ENCODE measurements around the gene PRPF4.

Gene PRPF4

DNA sequence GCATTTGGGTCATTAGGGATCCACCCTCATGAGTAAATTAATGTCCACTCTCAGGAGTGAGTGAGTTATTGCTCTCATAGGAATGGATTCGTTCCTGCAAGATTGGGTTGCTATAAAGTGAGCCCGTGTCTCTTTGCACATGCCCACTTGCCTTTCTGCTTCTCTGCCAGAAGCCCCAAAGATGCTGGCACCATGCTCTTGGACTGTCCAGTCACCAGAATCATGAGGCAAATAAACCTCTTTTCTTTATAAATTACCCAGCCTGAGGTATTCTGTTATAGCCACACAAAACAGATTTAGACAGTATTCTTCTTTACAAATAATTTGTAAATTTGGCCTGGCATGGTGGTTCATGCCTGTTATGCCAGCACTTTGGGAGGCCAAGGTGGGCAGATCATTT is 24.7 kb upstream of the PRPF4 start:
- no peak overlapping the region for H3K4me3 Mint-ChIP-seq
- H3K9me3 Mint-ChIP-seq: no peaks in the 10 kb centered on the region
- H3K36me3 Mint-ChIP-seq: peaks cover 4 to 6% of the 10 kb centered on the region in 2 donors
- DNase-seq (no peak), ATAC-seq (replicated peaks) (no peak)
- no peaks in the 10 kb centered on the region for H3K27me3 Mint-ChIP-seq
- H3K4me1 Mint-ChIP-seq: peaks cover 3 to 6% of the 10 kb centered on the region in 2 donors
- H3K27ac Mint-ChIP-seq: no peak overlapping the region

DNA sequence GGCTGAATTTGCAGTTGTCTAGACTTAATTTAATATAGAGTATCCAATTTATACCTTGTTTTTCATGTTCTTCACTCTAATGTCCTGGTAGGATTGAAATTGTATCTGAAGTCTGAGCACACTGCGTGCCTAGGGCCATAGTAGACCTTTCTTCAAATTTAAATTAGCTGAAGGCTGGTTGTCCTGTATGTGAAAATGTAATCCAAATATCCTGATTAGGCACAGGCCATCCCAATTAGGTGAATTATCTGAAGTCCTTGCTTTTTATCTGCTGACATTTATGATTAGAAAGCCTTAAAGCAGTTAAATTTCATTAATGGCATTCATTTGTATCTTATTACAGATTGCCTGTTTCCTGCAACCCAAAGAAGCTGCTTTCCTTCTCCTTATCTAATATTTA is 20.5 kb upstream of the PRPF4 start:
- H3K36me3 Mint-ChIP-seq: peaks cover 18 to 24% of the 10 kb centered on the region in 2 donors
- H3K4me1 Mint-ChIP-seq: no peaks in the 10 kb centered on the region
- H3K4me3 Mint-ChIP-seq: no peak overlapping the region
- no peak overlapping the region for H3K27ac Mint-ChIP-seq
- DNase-seq (no peak), ATAC-seq (replicated peaks) (no peak)
- no peaks in the 10 kb centered on the region for H3K27me3 Mint-ChIP-seq
- H3K9me3 Mint-ChIP-seq: no peaks in the 10 kb centered on the region

DNA sequence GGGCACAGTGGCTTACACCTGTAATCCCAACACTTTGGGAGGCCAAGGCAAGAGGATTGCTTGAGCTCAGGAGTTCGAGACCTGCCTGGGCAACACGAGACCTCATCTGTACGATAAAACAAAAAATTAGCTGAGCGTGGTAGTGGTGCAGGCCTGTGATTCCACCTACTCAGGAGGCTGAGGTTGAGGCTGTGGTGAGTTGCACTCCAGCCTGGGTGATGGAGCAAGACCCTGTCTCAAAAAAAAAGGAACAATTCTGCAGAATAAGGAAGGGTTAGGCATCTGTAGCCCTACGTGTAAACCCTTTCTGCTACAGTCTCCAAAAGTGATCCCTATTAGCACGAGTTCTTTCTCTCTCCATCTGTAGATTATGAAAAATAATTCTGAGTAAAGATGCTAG is 20.0 kb upstream of the PRPF4 start:
- ATAC-seq (replicated peaks) (no peak), DNase-seq (no peak)
- H3K9me3 Mint-ChIP-seq: no peaks in the 10 kb centered on the region
- H3K4me3 Mint-ChIP-seq: no peak overlapping the region
- H3K27ac Mint-ChIP-seq: no peak overlapping the region
- H3K4me1 Mint-ChIP-seq: no peaks in the 10 kb centered on the region
- H3K36me3 Mint-ChIP-seq: peaks cover 22 to 28% of the 10 kb centered on the region in 2 donors
- H3K27me3 Mint-ChIP-seq: no peaks in the 10 kb centered on the region

DNA sequence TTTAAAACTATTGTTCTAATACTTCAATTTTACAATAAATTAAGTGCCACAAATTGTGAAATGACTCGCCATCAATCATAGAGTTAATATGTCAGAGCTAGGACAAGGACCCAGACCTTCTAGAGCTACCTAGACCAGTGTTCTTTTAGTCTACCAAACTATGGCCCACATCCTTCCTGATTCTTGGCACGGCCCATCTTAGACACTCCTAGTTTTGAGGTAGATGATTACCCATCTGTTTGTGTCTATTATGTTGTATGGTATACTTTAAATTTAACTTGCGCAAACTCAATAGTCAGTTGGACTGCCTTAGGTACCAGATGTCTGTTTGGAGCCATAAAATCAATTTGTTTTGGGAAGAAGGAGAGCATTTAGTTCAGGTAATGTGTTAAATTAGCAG is 17.6 kb upstream of the PRPF4 start:
- H3K4me3 Mint-ChIP-seq: no peak overlapping the region
- H3K36me3 Mint-ChIP-seq: peaks cover 33 to 39% of the 10 kb centered on the region in 2 donors
- ATAC-seq (replicated peaks): no peak
- no peaks in the 10 kb centered on the region for H3K27me3 Mint-ChIP-seq
- no peaks in the 10 kb centered on the region for H3K4me1 Mint-ChIP-seq
- no peaks in the 10 kb centered on the region for H3K9me3 Mint-ChIP-seq
- no peak for DNase-seq
- H3K27ac Mint-ChIP-seq: no peak overlapping the region

DNA sequence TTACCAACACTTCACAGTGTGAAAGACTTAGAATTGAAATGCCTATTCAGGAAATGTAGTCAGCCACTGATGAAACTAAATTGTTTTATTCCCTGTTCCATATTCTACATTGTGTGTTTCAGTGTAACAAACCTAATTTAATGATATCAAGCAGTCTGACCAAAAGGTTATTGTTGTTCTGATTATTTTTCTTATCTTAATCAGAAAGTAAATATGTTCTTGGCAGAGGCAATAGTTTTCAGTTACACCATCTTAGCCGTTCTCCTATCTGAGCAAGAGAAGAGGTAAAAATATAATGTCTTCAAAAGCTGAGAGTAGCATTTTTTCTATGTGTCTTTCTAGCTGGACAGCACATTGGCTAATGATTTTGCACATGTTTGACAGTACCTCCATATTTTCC is 17.2 kb upstream of the PRPF4 start:
- Mint-ChIP-seq H3K27ac (no peak overlapping the region), H3K4me1 (no peaks in the 10 kb centered on the region), H3K27me3 (no peaks in the 10 kb centered on the region), H3K9me3 (no peaks in the 10 kb centered on the region), H3K36me3 (peaks cover 33 to 41% of the 10 kb centered on the region in 2 donors), H3K4me3 (no peak overlapping the region)
- no peak for DNase-seq
- ATAC-seq (replicated peaks): no peak

DNA sequence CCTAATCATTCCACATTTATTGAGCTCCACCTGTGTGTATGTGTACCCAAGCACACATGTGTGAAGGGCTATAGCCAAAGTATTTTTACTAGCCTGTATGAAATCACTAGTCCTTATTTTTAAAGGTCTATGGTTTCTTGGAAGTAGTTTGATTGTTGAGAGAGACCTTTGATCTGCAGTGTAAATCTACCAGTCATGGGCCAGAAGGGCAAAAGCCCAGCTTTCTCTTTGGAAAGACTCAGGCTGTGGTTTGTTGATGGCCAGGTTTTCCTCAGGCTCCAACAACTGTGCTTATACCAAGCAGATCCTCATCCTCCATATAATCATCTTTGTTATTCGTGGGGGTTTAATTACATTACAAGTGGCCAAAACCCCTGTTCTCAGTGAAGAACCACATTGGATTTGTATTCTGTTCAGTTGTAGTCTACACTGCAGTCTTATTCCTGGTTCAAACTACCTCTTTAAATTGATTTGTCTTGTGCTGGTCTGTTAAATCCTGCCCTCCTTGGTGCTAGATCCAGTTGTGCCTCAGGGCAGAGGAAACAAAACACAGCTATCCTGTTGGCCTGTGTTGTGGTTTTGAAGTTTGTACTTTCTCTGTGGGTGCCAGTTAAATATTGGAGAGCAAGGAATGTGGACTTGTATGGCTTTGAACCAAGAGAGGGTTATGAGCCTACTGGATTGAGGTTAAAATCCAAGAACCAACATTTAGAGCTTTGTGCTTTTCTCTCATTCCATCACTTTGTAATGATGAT is 13.4 kb upstream of the PRPF4 start:
- no peaks in the 10 kb centered on the region for H3K9me3 Mint-ChIP-seq
- no peaks in the 10 kb centered on the region for H3K4me1 Mint-ChIP-seq
- ATAC-seq (replicated peaks): no peak
- peaks cover 40 to 47% of the 10 kb centered on the region in 2 donors for H3K36me3 Mint-ChIP-seq
- no peaks in the 10 kb centered on the region for H3K27me3 Mint-ChIP-seq
- no peak overlapping the region for H3K4me3 Mint-ChIP-seq
- H3K27ac Mint-ChIP-seq: no peak overlapping the region
- DNase-seq: no peak

DNA sequence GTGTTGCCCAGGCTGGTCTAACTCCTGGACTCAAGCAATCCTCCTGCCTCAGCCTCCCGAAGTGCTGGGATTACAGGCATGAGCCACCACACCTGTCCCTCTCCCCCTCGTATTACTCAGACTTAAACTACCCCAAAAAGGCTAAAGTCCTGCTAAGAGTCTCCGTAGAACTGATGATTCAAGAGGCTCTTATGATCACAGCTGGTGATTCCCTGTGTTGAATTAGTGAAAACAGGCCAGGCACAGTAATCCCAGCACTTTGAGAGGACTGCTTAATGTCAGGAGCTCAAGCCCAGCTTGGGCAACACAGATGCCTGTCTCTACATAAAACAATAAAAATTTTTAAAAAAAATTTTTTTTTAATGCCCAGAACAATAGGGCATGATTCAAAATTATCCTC is 9.3 kb upstream of the PRPF4 start:
- no peaks in the 10 kb centered on the region for H3K9me3 Mint-ChIP-seq
- DNase-seq: no peak
- H3K27me3 Mint-ChIP-seq: no peaks in the 10 kb centered on the region
- H3K4me3 Mint-ChIP-seq: no peak overlapping the region
- H3K27ac Mint-ChIP-seq: no peak overlapping the region
- H3K36me3 Mint-ChIP-seq: peaks cover 29 to 47% of the 10 kb centered on the region in 2 donors
- peaks cover 0 to 5% of the 10 kb centered on the region in 2 donors for H3K4me1 Mint-ChIP-seq
- no peak for ATAC-seq (replicated peaks)

DNA sequence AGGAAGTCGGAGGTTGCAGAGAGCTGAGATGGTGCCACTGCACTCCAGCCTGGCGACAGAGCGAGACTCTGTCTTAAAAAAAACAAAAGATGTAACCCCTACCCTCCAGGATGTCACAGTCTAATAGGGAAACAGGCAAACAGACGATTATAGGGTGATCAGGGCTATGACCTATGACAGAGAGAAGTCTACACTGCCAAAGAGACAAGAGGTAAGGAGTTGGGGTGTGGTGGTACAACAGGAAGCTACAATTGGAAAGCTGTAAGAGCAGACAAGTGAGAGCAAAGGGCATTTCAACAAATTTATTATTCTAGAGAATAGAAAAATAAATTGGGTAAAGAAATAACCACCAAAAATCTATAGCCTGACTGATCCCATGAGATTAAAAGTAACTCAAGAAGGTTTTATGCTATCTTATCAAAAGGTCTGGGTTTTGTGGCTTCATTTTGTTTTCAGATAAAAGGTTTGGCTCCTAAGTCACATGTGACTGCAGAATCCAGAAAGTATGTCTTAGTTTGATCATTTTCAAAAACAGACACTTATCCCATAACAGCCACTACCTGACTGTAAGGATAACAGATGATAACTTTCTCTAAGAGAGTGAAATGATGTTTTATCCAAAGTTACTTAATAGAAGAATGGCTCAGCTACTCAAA is 7.4 kb upstream of the PRPF4 start:
- Mint-ChIP-seq H3K4me3 (no peak overlapping the region), H3K27ac (peak overlapping the region; percentile 65), H3K27me3 (no peaks in the 10 kb centered on the region), H3K9me3 (no peaks in the 10 kb centered on the region), H3K4me1 (peaks cover 0 to 5% of the 10 kb centered on the region in 2 donors), H3K36me3 (peaks cover 26 to 40% of the 10 kb centered on the region in 2 donors)
- no peak for DNase-seq
- no peak for ATAC-seq (replicated peaks)

DNA sequence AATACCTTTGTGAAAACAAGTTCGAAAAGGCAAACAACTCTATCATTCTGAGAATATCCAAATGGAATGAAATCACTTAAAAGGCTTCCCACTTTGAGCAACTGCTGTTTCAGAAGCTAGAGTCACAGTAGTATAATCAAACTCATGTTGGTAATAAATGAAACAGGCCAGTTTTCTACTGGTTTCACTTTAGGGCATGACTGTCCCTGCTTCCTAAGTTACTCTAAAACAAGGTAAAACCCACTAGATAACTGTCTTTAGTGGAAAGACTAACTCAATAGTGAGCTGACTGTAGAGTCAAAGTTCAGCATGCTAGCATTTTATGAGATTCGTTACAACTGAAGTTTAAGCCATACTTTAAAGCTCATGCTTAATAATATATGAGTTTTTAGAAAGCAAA is 6.1 kb upstream of the PRPF4 start:
- no peak for ATAC-seq (replicated peaks)
- Mint-ChIP-seq H3K4me1 (peaks cover 0 to 9% of the 10 kb centered on the region in 2 donors), H3K27me3 (no peaks in the 10 kb centered on the region)

DNA sequence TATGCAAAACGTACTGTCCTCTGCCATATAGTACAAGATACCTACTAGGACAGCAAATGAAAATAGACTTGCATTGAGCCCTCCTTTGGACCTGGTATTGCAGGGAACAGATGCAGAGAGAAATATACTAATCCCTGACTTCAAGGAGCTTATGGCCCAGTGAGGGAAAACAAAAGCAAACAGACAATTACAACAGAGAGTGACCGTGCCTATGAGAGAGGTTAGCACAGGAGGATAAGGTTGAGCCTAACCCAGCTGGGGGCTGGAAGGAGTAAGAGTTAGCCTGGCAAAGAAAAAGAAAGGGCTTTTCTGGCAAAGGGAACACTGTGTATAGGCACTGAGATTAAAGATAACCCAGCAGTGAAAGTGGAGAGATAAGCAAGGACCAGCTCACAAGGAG is 5.6 kb upstream of the PRPF4 start:
- Mint-ChIP-seq H3K4me1 (peaks cover 0 to 9% of the 10 kb centered on the region in 2 donors), H3K9me3 (no peaks in the 10 kb centered on the region), H3K27me3 (no peaks in the 10 kb centered on the region), H3K36me3 (peaks cover 26 to 39% of the 10 kb centered on the region in 2 donors), H3K4me3 (no peak overlapping the region), H3K27ac (no peak overlapping the region)
- no peak for ATAC-seq (replicated peaks)
- no peak for DNase-seq

More for the DNA sequence above, 6.1 kb upstream of the PRPF4 start:
- no peak overlapping the region for H3K4me3 Mint-ChIP-seq
- no peaks in the 10 kb centered on the region for H3K9me3 Mint-ChIP-seq
- peaks cover 27 to 40% of the 10 kb centered on the region in 2 donors for H3K36me3 Mint-ChIP-seq
- DNase-seq: no peak
- H3K27ac Mint-ChIP-seq: no peak overlapping the region

DNA sequence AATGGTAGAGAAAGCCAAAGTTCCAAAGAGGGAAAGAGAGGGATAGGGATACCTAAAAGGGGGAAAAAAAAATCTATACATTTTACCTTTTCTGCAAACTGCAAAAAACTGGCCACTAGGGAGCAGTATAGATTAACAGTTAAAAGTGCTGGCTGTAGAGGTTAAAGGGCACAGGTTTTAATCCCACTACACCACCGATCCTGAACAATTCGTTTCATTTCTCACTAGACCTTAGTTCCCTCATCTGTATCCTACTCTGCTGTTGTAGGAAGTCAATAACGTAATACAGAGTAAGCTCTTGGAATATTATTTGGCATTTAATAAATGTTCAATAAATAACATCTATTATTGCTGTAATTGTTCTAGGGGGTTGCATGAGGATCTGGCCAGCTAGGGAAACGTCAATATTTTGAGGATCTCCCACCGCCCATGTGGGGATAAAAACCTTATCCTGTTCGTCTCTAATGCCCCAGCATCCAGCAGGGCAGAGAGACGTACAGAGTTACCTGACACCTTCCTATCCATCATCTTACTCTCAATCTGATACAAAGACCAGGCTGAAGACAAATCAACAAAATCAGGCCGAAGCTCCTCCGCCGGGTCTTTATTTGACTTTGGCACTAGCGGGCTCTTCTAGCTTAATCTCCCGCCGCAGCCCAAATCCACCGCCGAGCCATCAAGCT is 843 bp upstream of the PRPF4 start:
- DNase-seq (peak; percentile 21), ATAC-seq (replicated peaks) (peak; percentile 18 to 24)
- Mint-ChIP-seq H3K36me3 (peaks cover 21 to 33% of the 10 kb centered on the region in 2 donors), H3K27me3 (no peaks in the 10 kb centered on the region), H3K27ac (no peak overlapping the region), H3K9me3 (no peaks in the 10 kb centered on the region), H3K4me1 (peaks cover 8 to 15% of the 10 kb centered on the region in 2 donors), H3K4me3 (no peak overlapping the region)

DNA sequence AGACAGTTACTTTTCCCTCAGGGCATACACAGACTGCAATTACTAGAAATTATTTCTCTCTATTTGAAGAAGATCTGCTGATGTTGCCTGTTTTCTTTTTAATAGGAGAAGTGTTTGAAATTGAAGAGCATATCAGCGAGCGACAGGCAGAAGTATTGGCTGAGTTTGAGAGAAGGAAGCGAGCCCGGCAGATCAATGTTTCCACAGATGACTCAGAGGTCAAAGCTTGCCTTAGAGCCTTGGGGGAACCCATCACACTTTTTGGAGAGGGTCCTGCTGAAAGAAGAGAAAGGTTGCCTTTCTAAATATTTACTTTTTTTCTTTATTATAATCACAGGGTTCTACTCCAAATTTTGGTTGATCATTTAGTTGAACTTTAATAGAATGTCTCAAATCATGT is 3.4 kb downstream of the PRPF4 start:
- H3K9me3 Mint-ChIP-seq: no peaks in the 10 kb centered on the region
- H3K4me3 Mint-ChIP-seq: no peak overlapping the region
- H3K36me3 Mint-ChIP-seq: peaks cover 38 to 52% of the 10 kb centered on the region in 2 donors
- H3K27me3 Mint-ChIP-seq: no peaks in the 10 kb centered on the region
- no peak for ATAC-seq (replicated peaks)
- no peak overlapping the region for H3K27ac Mint-ChIP-seq
- no peak for DNase-seq
- peaks cover 18 to 19% of the 10 kb centered on the region in 2 donors for H3K4me1 Mint-ChIP-seq

DNA sequence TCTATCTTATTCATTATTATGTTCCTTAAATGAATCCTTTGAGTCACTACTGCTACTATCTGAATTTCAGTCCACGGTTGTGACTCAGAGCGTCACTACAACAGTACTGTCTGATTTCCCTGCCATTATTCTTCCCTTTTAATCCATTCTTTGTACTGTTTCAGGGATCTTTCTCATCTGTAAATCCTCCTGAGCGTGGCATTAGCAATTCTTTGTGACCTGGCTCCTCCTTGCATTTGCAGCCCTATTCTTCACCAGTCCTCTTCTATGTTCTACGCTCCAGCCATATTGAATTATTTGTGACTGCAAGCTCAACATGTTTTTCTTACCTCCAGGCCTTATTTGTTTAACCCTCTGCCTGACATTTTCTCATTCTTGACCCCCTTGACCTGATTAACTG is 5.9 kb downstream of the PRPF4 start:
- Mint-ChIP-seq H3K27ac (peak overlapping the region; percentile 33), H3K4me1 (peaks cover 17 to 18% of the 10 kb centered on the region in 2 donors), H3K4me3 (no peak overlapping the region), H3K27me3 (no peaks in the 10 kb centered on the region), H3K9me3 (no peaks in the 10 kb centered on the region), H3K36me3 (peaks cover 38 to 63% of the 10 kb centered on the region in 2 donors)
- DNase-seq: no peak
- ATAC-seq (replicated peaks): no peak

DNA sequence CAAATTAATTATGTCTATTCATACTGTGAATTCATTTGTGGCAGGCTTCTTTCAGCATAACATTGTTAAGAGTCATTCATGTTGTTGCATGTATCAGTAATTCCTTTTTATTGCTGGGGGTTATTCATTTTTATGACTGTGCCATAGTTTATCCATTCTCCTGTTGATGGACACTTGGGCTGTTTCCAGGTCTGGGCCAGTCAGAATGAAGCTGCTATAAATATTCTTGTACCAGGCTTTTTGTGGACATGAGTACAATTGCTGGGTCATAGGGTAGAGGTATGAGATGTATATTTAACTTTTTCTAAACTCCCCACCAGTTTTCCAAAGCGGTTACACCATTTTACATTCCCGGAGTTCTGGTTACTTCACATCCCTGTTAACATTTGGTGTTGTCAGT is 13.6 kb downstream of the PRPF4 start:
- DNase-seq (no peak), ATAC-seq (replicated peaks) (no peak)
- no peaks in the 10 kb centered on the region for H3K9me3 Mint-ChIP-seq
- H3K36me3 Mint-ChIP-seq: peaks cover 23 to 47% of the 10 kb centered on the region in 2 donors
- no peaks in the 10 kb centered on the region for H3K27me3 Mint-ChIP-seq
- peaks cover 0 to 6% of the 10 kb centered on the region in 2 donors for H3K4me1 Mint-ChIP-seq
- no peak overlapping the region for H3K4me3 Mint-ChIP-seq
- no peak overlapping the region for H3K27ac Mint-ChIP-seq
